ENCODE results near the gene TSHR. TPM values are rescaled to one million over a fixed set of nuclear protein-coding genes. Genes with fewer than 3 reads are reported as not detected.
A peak's percentile ranks its signal among the peaks of the same experiment; 100 is the strongest.

Gene TSHR
- total and polyA plus RNA-seq, 8 donors: 0.15 to 0.75 (median 0.33) TPM

- intact Hi-C loops (cut with DNase I): no loop called here
- Histone ChIP-seq H3K9me3 (no peaks in the 10 kb centered on the region), H3K27me3 (no peaks in the 10 kb centered on the region), H3K4me1 (peaks cover 0 to 3% of the 10 kb centered on the region in 2 donors), H3K27ac (no peak overlapping the region), H3K36me3 (no peaks in the 10 kb centered on the region), H3K4me3 (no peak overlapping the region)
- TF ChIP-seq CTCF (IDR thresholded peaks at IDR 0.05): no peak
- no peak for DNase-seq
- ATAC-seq: no peak
These were observed 188.4 kb downstream of the TSHR start for GRCh38 chr14:81143793-81144192.

GRCh38 chr14:81144824-81145603, 189.6 kb downstream of the TSHR start:
- H3K27me3 ChIP-seq: no peaks in the 10 kb centered on the region
- DNase-seq (no peak), ATAC-seq (peak; percentile 42)
- no peak overlapping the region for H3K4me3 ChIP-seq
- peaks cover 0 to 3% of the 10 kb centered on the region in 2 donors for H3K4me1 ChIP-seq
- TF ChIP-seq CTCF (IDR thresholded peaks at IDR 0.05): no peak
- peak overlapping the region in 1 of 2 donors; percentile 23 for H3K27ac ChIP-seq
- H3K9me3 ChIP-seq: no peaks in the 10 kb centered on the region
- H3K36me3 ChIP-seq: no peaks in the 10 kb centered on the region
- intact Hi-C loops (cut with DNase I): no loop called here

GRCh38 chr14:81147140-81147897, 191.9 kb downstream of the TSHR start:
- Histone ChIP-seq H3K27me3 (no peaks in the 10 kb centered on the region), H3K9me3 (no peaks in the 10 kb centered on the region), H3K27ac (no peak overlapping the region), H3K36me3 (no peaks in the 10 kb centered on the region), H3K4me3 (no peak overlapping the region), H3K4me1 (peaks cover 0 to 3% of the 10 kb centered on the region in 2 donors)
- DNase-seq (no peak), ATAC-seq (no peak)
- intact Hi-C loops (cut with DNase I): no loop called here
- TF ChIP-seq CTCF (IDR thresholded peaks at IDR 0.05): no peak

GRCh38 chr14:81148635-81149034, 193.2 kb downstream of the TSHR start:
- no peak overlapping the region for H3K4me3 ChIP-seq
- H3K9me3 ChIP-seq: no peaks in the 10 kb centered on the region
- intact Hi-C loops (cut with DNase I): no loop called here
- H3K27ac ChIP-seq: no peak overlapping the region
- H3K36me3 ChIP-seq: no peaks in the 10 kb centered on the region
- no peak for ATAC-seq
- TF ChIP-seq CTCF (IDR thresholded peaks at IDR 0.05): no peak
- no peak for DNase-seq
- H3K4me1 ChIP-seq: peaks cover 0 to 3% of the 10 kb centered on the region in 2 donors
- H3K27me3 ChIP-seq: no peaks in the 10 kb centered on the region

- intact Hi-C loops (cut with DNase I): no loop called here
- Histone ChIP-seq H3K9me3 (no peaks in the 10 kb centered on the region), H3K4me3 (no peak overlapping the region), H3K27ac (no peak overlapping the region), H3K27me3 (no peaks in the 10 kb centered on the region), H3K36me3 (no peaks in the 10 kb centered on the region), H3K4me1 (peaks cover 0 to 7% of the 10 kb centered on the region in 2 donors)
- no peak for TF ChIP-seq CTCF (IDR thresholded peaks at IDR 0.05)
- DNase-seq (no peak), ATAC-seq (no peak)
These were observed 197.8 kb downstream of the TSHR start for GRCh38 chr14:81153187-81153586.
